Smooth muscle cell (in vitro differentiated cells): ENCODE data around the gene ZNF408. TPM values are rescaled to one million over a fixed set of nuclear protein-coding genes. Genes with fewer than 3 reads are reported as not detected.

Experiments used
- DNase-seq: peaks from one replicate; lab custom pipeline; 2025; ENCODE audit not compliant: unreplicated experiment; lab: John Stamatoyannopoulos, UW
- H2AFZ ChIP-seq: fragments of 200-600 bp; sonication (generic); 2 replicates; pipeline ENCODE4 v1.6.0; 2016; ENCODE audit warnings: antibody characterized with exemption, low read depth, mild to moderate bottlenecking
- H3F3A ChIP-seq: fragments of 200-600 bp; sonication (generic); 2 replicates; pipeline ENCODE4 v1.6.0; 2017; ENCODE audit warnings: antibody characterized with exemption, low read depth
- H3K27ac ChIP-seq: fragments of 200-600 bp; sonication (generic); 2 replicates; pipeline ENCODE4 v1.5.1; 2016; ENCODE audit warnings: low read depth, mild to moderate bottlenecking
- H3K27me3 ChIP-seq: fragments of 200-600 bp; sonication (generic); 2 replicates; pipeline ENCODE4 v1.6.1; 2016; ENCODE audit warnings: low read depth, mild to moderate bottlenecking
- H3K36me3 ChIP-seq: fragments of 200-600 bp; sonication (generic); 2 replicates; pipeline ENCODE4 v1.5.1; 2016; ENCODE audit warnings: low read depth
- H3K4me1 ChIP-seq: fragments of 200-600 bp; sonication (generic); 2 replicates; pipeline ENCODE4 v1.5.1; 2016; ENCODE audit warnings: low read depth
- H3K4me2 ChIP-seq: fragments of 200-600 bp; sonication (generic); 2 replicates; pipeline ENCODE4 v1.6.0; 2016; ENCODE audit warnings: mild to moderate bottlenecking
- H3K4me3 ChIP-seq: fragments of 200-600 bp; sonication (generic); 2 replicates; pipeline ENCODE4 v1.5.1; 2016; ENCODE audit warnings: mild to moderate bottlenecking
- H3K79me2 ChIP-seq: fragments of 200-600 bp; sonication (generic); 2 replicates; pipeline ENCODE4 v1.6.0; 2016; ENCODE audit warnings: low read depth, mild to moderate bottlenecking
- H3K9ac ChIP-seq: fragments of 200-600 bp; sonication (generic); 2 replicates; pipeline ENCODE4 v1.6.0; 2016; ENCODE audit warnings: low read depth
- H3K9me3 ChIP-seq: fragments of 200-600 bp; sonication (generic); replicated peaks from 2 replicates; pipeline ENCODE4 v1.5.1; 2016; ENCODE audit warnings: low read depth
- H4K20me1 ChIP-seq: fragments of 200-600 bp; sonication (generic); 2 replicates; pipeline ENCODE4 v1.6.0; 2016; ENCODE audit warnings: low read depth
- CTCF ChIP-seq: fragments of 200-600 bp; sonication (generic); IDR thresholded peaks from 2 replicates; pipeline ENCODE4 v1.5.1; 2017; ENCODE audit warnings: borderline replicate concordance, mild to moderate bottlenecking, antibody characterized with exemption; ENCODE audit not compliant: insufficient read depth, poor library complexity, severe bottlenecking
- WGBS: methylation state at CpG from one replicate; pipeline ENCODE4 v1.1.7; 2016; ENCODE audit warnings: low lambda C conversion rate; 5-methylcytosine and 5-hydroxymethylcytosine counted together
- polyA plus RNA-seq: library from polyadenylated mRNA; unstranded; fragments of >200 nt; fragmentation: Nextera tagmentation; extraction: Ambion mirVana; gene quantifications from 2 replicates; pipeline ENCODE4 v1.2.1, GENCODE V29; 2016
- total RNA-seq: library from RNA; depleted of rRNA; stranded (reverse); fragments of >200 nt; gene quantifications from 2 replicates; pipeline ENCODE4 v1.2.3, GENCODE V29; 2014

ZNF408 gene
- total and polyA plus RNA-seq, 2 experiments from 2014 or later, result 6.2 to 15.8 TPM

GRCh38 chr11:46680815-46681214 is 20.0 kb upstream of the ZNF408 start:
- Histone ChIP-seq H3K36me3 (no peaks in the 10 kb centered on the region), H3K4me2 (no peak overlapping the region), H2AFZ (no peak overlapping the region), H3K79me2 (no peaks in the 10 kb centered on the region), H3K4me1 (peaks cover 1% of the 10 kb centered on the region), H3K9me3 (no peaks in the 10 kb centered on the region), H3K27ac (no peak overlapping the region), H3K27me3 (no peaks in the 10 kb centered on the region), H3K9ac (no peak overlapping the region), H4K20me1 (peaks cover 5% of the 10 kb centered on the region), H3K4me3 (no peak overlapping the region), H3F3A (peaks cover 3% of the 10 kb centered on the region)
- no peak for TF ChIP-seq CTCF
- 97% methylated on average over 22 of the region's 22 CpGs for WGBS
- no peak for DNase-seq

- Histone ChIP-seq H3K4me3 (no peak overlapping the region), H3K27ac (no peak overlapping the region), H2AFZ (no peak overlapping the region), H3K9ac (no peak overlapping the region), H3K4me2 (no peak overlapping the region), H3K36me3 (no peaks in the 10 kb centered on the region), H4K20me1 (peaks cover 5% of the 10 kb centered on the region), H3K79me2 (no peaks in the 10 kb centered on the region), H3K27me3 (no peaks in the 10 kb centered on the region), H3K4me1 (no peaks in the 10 kb centered on the region), H3F3A (no peaks in the 10 kb centered on the region), H3K9me3 (no peaks in the 10 kb centered on the region)
- no peak for DNase-seq
- TF ChIP-seq CTCF, result no peak
- 96% methylated on average over 11 of the region's 11 CpGs for WGBS
These were observed 19.0 kb upstream of the ZNF408 start for GRCh38 chr11:46681814-46682213.

- Histone ChIP-seq H3K27ac (no peak overlapping the region), H3K9ac (no peak overlapping the region), H3K4me1 (no peaks in the 10 kb centered on the region), H3K27me3 (no peaks in the 10 kb centered on the region), H3K4me3 (no peak overlapping the region), H3F3A (peaks cover 5% of the 10 kb centered on the region), H4K20me1 (peaks cover 5% of the 10 kb centered on the region), H2AFZ (no peak overlapping the region), H3K4me2 (no peak overlapping the region), H3K79me2 (no peaks in the 10 kb centered on the region), H3K36me3 (no peaks in the 10 kb centered on the region), H3K9me3 (no peaks in the 10 kb centered on the region)
- no peak for TF ChIP-seq CTCF
- WGBS, result 91% methylated on average over 11 of the region's 11 CpGs
- no peak for DNase-seq
These were observed 17.8 kb upstream of the ZNF408 start for GRCh38 chr11:46682773-46683752.

DNA sequence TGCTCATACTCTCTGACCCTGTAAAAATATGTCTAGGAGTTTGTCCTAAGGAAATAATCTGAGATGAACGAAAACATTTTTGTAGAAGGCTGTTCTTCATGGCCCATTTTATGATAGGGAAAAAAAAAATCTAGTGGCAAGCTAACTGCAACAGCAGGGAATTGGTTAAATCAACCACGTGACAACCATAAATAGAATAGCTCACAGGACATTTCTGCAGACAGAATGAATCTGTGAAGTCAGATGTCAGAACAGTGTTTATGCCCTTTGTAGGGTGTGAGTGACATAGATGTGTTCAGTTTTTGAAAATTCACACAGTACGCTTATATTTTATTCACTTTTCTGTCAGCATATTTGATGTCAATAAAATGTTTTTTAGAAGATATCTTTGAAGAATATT is 16.5 kb upstream of the ZNF408 start:
- WGBS, result 92% methylated on average over 3 of the region's 3 CpGs
- Histone ChIP-seq H2AFZ (no peak overlapping the region), H3K4me3 (no peak overlapping the region), H3K27me3 (no peaks in the 10 kb centered on the region), H3K9me3 (no peaks in the 10 kb centered on the region), H3K79me2 (peaks cover 5% of the 10 kb centered on the region), H3K27ac (no peak overlapping the region), H3K4me1 (no peaks in the 10 kb centered on the region), H3F3A (peaks cover 7% of the 10 kb centered on the region), H4K20me1 (peaks cover 5% of the 10 kb centered on the region), H3K9ac (no peak overlapping the region), H3K4me2 (no peak overlapping the region), H3K36me3 (no peaks in the 10 kb centered on the region)
- no peak for DNase-seq
- no peak for TF ChIP-seq CTCF
